Activated CD8-positive, alpha-beta memory T cell treated with anti-CD3 and anti-CD28 coated beads, Interleukin-2, amount 50 U/mL, for 4 hours (primary cell): ENCODE measurements around the gene HACL1.

Experiments
- DNase-seq: peaks from one replicate; pipeline ENCODE4 v3.0.0-alpha.2; 2020

The HACL1 gene

GRCh38 chr3:15601399-15602145 is at the start of gene HACL1, which contains the start of gene BTD:
Gene HACL1, minus strand, starts transcription at chr3:15601569. Its CDS starts 106 bp downstream, at chr3:15601463.
Gene BTD, plus strand, starts transcription at chr3:15601745. Its CDS starts 33,695 bp downstream, at chr3:15635440.
- DNase-seq: peak; percentile 99

DNA sequence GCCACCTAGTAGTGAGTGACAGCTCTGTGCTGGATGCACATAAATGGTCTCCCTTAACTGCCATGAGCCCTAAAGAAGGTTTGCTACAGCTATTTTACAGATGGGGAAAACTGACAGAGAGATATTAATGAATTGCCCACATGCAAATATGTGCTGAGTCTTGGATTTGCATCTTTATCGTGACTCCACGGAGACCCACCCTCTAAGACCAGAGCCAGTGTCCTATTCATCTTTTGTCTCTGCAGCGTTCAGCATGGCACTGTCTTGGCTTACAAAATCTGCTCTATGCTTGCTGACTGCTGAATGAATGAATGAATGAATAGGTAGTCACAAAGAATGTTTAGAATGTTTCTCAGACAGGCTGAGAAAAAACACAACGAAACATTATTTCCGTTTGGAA is 48.5 kb upstream of the HACL1 start:
- DNase-seq: no peak

DNA sequence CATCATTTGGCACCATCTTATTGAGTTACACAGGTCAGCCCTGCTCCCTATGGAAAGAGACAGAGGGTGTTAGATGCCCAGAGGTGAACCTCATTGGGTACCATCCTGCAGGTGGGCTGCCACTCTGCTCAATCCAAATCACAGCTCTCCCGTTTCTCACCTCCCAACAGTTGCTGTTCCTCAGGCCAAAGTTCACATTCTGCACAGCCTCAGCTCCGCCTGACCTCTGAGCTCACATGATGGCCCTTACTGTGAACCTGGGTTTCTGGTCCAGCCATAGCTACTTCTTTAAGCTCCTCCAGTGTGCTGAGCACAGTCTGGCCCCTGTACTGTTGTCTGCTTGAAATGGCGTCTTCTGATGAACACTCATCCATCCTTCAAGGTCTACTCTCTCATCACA is 48.0 kb upstream of the HACL1 start:
- no peak for DNase-seq

DNA sequence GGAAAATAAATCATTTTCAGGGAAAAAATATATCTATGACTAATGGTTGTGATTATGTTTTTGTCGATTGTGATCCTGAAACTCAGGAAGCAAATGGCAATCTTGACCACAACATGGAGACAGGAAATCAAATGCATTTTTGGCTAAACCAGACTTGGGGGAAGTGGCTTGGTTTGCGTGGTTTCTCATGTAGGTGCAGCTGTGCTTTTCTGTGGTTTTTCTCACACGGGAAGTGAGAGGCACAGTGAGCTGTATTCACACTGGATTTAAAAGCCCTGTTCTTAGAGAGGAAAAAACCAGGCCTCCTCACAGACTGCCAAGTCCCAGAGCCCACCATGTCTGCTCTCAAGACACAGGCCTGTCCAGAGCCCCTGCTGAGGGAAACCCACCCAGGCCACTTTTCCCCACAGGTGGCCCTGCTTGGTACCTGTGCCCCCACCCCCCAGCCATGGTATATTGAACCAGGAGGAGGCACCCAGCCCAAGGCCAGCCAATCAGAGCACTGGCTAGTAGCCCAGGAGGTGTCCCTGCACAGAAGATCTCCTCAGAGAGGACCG is 46.3 kb upstream of the HACL1 start:
- DNase-seq: peak; percentile 27

- DNase-seq: no peak
Observed at GRCh38 chr3:15646851-15647511, 45.6 kb upstream of the HACL1 start.

DNA sequence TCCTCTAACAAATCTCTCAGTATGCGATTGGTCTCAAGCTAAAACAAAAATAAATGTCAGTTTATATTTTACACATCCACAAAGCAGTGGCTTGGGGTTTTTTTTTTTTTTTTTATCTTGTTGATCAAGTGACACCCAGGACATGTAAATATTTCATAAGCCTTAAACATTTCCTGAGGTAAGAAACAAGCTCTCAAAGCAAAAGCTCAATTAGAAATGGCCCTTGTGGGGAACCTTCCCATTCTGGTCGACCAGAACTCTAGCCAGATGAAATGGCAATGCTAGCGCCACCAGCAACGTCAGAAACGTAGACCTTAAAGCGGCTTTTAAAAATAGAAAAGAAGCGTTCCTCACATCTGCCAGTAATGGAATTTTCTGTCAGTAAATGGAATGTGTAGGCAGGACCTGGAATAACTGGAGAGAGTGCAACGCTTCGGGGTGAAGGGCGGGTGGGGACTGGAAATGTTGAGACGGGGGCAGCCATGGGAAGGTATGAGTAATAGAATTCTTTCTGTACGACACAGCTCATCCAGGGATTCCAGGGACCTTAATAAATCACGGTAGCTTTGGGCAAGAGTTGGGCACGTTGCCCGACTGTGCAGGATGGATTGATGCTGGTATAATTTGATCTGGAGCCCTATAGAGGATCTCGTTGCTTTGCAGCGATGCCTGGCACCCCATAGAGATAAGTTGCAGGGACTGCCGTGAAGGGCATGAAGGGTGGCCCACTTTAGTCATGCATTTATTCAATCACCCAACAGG is 44.6 kb upstream of the HACL1 start:
- no peak for DNase-seq

GRCh38 chr3:15645246-15645645 is 43.9 kb upstream of the HACL1 start:
- DNase-seq: no peak

DNA sequence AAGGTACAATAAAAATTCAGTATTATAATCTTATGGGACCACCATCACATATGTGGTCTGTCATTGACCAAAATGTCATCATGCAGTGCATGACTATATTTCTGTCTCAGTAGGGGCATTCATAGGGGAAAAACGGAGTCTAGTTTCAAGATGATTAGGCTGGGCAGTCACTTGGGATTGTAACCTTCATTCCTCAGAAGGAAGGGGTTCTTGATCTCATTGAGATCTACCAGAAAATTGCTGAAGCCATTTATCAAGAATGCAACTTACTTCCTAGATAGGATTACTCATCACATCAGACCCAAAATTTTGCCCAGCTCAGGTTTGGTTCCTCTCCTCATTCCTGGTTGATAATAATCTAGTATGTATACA is 37.5 kb upstream of the HACL1 start:
- DNase-seq: no peak

DNA sequence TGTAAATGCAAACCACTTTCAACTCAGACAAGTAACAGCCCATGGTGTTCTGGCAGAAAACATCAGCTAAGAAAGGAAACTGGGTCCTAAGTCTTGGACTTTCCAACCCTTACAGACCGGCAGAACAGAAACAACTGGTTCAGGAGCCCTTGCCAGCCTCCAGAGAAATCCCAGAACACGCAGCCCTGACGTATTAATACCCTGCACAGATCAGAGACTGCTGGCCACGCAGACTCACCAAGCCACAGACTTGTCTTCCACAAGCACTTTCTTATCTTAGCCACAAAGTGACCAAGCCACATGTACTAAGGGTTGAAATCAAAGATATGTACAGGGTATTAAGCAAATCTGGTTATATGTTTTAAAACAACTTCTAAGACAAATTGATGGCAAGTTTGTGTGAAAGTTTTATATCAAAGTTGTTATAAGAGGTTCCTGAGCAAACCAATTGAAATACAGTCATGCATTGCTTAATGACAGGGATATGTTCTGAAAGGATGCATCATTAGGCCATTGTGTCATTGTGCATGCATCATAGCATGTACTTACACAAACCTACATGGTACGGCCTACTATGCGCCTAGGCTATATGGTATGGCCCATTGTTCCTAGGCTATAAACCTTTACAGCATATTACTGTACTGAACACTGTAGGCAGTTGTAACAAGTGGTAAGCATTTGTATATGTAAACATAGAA is 37.0 kb upstream of the HACL1 start:
- DNase-seq: no peak

DNA sequence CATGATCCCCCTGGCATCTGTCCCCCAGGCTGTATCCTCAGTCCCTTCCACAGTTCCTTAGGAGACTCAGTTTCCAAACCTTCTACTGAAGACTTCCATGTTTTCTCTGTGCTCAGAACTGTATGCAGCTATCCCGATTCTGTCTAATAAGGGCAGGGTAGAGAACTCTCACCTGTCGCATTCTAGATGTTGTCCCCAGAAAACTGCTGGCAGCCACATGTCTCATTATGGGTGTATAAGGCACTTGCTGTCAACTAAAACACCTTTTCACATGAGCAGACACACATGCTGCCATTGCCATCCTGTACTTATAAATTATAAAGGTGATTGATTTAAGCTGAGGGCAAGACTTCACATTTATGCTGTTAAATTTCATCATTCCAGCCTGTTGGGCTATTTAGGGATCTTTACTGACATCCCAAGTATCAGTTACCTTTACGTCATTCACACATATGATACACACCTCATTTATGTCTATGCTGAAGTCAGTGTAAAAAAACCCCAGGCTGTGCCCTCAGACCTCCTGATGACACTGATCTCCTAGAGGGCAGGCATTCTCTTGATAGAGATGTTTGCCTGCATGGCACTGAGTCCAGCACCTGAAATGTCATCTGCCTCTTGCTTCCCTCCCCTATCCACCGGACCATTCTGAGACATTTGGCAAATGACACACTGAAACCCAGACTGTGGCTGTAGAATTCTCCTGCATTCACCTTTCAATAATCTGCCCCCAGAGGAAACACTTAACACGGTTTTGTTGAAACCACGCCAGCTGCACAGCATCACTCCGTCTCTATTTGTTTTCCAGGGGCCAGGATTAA is 36.0 kb upstream of the HACL1 start:
- DNase-seq: no peak

DNA sequence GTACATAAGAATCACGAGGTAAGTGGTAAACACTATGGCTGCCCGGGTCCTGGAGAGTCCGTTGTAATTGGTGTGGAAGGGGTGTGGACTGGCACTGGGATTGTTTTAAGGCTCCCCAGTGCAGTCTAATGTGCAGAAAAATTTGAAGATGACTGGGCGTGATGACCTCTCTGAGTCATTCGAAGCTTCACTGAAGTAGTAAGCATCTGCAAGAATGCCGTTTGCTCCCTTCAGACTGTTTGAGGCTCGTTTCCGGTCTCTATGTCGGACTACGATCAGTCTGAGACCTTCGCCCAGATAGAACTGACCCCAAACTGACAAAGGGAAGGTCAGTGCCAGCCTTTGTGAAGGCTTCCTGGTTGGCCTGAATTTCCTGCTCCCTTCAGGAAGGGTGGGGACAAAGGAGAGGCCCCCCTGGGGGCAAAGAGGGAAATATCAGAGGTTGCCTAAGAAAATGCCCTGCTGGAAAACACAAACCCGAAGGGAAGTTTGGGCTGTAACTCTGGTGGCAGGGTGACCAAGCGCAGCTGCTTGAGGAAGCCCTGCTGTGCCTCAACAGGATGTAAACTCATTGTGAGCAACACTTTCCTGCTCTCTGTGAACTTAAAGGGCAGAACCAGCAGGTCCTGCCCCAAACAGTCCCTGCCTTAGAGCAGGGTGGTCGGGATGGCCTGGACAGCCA is 34.8 kb upstream of the HACL1 start:
- DNase-seq: peak; percentile 21

GRCh38 chr3:15635121-15635661 is 33.8 kb upstream of the HACL1 start:
- no peak for DNase-seq

DNA sequence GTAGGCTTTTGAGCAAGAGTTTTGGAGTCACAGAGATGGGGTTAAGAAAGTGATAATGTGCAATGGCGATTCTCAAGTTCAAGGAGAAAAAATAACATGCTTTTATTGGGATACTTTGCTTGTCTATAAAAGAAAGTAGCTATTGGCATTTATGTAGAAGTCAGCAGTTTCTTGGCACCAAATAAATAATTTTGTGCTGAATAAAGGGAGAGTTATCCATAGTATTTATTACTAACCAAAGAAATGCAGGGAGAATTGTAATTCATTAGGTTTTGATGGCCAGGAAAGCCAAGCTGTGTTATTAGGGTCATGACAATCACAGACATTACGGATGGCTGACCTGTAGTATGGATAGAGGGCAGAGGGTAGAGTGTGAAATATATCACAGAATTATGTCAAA is 33.3 kb upstream of the HACL1 start:
- DNase-seq: no peak

DNA sequence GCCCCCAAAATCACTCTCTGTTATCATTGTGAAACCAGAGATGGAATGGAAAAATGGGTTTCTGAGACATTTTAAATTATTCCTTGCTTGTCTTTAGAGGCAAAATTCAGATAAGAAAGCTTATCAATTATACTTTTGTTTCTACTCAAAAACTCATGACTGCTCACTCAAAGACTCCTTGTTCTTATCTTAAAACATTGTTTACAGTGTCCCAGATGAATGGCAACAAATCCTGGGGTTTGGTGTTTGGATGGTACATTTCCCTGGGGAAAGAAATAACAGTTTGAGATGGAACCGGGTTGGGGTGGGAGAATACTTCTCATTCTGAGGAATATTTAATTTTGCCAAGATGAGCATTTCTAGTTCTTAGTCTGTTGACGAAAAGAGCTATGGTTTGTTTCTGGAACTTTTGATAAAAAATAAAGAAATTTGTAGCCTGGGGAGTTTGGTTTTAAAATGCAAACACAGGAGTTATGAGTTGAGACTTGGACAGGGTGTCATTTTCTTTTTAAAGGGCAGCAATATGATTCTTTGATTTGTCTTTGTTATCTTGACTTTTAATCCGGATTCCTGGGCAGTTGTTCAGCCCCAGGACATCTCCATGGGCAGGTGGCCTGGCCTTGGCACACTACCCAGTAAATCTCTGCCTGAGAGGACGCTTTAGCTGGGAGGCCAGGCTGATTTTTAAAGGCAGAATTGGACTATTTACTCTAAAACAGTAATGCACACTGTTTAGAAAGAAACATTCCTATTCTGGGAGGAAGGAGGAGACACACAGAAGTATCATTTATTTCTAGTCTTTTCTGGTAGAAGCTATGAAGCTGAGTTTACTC is 32.6 kb upstream of the HACL1 start:
- DNase-seq: no peak

GRCh38 chr3:15633159-15633558 is 31.8 kb upstream of the HACL1 start:
- no peak for DNase-seq

DNA sequence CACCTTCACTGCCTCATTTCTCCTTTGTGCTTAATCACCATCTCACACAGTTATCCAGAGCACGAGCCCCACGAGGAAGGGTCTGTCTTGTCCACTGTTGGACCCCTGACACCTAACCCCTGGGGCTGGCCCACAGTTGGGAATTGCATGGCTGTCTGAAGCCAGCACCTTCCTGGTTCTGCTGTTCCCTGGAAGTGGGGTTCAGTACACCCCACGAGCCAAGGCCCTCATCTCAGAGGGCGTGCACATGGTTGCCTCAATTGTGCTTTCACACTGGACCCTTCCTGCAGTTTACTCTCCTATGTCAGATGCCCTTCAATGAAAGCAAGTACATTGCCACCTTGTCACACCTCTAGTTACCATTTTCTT is 30.8 kb upstream of the HACL1 start:
- no peak for DNase-seq

- no peak for DNase-seq
Observed at GRCh38 chr3:15631426-15632211, 30.2 kb upstream of the HACL1 start.

DNA sequence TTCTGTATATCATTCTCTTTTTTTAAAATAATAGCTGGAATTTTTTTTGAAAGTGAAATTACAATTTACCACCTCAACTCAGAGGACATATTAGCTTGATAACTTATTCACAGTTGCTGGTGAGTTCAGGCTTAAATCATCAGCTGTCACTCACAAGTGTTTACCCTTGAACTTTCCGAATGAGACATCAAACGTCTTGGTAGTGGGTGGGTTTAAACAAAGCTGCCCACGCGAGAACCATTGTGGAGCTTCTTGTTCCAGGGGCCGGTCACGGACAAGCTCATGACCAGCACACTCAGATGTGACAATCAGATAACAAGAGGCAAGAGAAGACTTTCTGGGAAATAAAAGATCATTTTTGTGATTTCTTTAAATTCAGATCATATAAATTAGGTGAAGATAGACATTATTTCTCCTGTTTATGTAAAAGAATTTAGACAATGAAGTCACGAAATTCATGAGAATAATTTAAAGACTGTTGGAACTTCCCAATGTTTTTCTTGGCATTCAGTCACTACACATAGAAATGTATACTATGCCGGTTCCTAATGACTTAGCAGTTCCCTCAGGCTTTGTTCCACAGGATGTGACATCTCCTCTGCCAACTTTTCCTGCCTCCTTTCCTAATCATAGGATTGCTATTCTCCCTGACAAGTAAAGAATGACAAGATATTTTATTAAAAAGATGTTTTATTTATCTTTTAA is 29.4 kb upstream of the HACL1 start:
- DNase-seq: no peak
